COLO668 (cell line): ENCODE measurements around the gene ATXN7L1.

Experiments
- DNase-seq: peaks from one replicate; lab custom pipeline; 2025; ENCODE audit not compliant: unreplicated experiment; lab: John Stamatoyannopoulos, UW

Gene ATXN7L1

GRCh38 chr7:105876091-105876963, at the start of gene ATXN7L1:
Gene ATXN7L1, minus strand, starts transcription at chr7:105876599. Its CDS starts 41 bp downstream, at chr7:105876558.
- peak; percentile 93 for DNase-seq

DNA sequence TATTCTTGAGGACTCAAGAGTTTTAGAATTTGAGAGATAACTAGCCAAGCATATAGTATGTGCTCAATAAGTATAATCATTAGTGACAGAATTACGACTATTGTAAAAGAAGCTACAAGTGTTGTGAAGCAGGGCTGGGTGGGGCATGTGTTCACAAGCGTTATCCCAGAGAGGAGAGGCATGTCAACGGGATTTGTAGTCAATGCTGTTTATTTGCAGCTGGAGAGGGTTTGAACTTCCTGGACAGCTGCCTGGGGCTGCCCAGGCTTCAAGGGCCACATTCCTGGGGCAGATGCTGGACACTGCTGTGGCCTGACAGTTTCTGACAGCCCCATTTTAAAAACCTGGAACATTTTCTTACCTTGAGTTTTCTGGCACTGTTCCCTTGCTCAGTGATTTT, 49.7 kb upstream of the ATXN7L1 start:
- no peak for DNase-seq

DNA sequence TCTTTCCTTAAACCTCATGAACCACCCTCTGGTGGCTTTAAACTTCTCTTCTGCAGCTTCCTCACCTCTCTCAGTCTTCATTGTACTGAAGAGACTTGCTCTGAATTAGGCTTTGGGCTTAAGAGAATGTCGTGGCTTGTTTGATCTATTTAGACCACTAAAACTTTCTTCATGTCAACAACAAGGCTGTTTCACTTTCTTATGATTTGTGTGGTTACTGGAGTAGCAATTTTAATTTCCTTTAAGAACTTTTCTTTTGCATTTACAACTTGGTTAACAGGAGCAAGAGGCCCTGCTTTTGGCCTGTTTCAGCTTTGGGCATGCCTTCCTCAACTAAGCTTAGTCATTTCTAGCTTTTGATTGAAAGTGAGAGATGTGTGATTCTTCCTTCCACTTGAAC, 48.5 kb upstream of the ATXN7L1 start:
- DNase-seq = no peak

- no peak for DNase-seq
Observed at GRCh38 chr7:105920766-105921165, 44.4 kb upstream of the ATXN7L1 start.

GRCh38 chr7:105917659-105918058, 41.3 kb upstream of the ATXN7L1 start:
- no peak for DNase-seq

DNA sequence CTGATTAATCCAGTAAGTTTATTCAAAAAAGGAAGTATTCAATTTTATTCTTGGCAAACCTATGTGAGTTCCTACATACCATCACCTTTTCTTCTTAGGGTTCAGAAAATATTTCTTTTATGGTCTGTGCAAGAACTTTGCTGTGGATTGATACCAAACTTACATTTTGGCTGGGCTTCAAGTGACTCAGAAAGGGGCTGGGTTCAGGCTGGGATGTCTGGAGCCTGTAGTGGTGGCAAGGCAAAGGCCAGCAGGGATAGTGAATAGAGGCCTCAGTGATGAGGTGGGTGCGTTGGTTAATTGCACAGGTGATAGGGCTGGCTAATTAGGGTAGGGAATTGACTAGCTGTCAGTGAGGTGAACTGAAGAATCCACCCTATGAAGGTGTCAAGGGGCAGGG, 40.2 kb upstream of the ATXN7L1 start:
- DNase-seq = no peak

- DNase-seq = no peak
Observed at GRCh38 chr7:105913947-105914346, 37.5 kb upstream of the ATXN7L1 start.

DNA sequence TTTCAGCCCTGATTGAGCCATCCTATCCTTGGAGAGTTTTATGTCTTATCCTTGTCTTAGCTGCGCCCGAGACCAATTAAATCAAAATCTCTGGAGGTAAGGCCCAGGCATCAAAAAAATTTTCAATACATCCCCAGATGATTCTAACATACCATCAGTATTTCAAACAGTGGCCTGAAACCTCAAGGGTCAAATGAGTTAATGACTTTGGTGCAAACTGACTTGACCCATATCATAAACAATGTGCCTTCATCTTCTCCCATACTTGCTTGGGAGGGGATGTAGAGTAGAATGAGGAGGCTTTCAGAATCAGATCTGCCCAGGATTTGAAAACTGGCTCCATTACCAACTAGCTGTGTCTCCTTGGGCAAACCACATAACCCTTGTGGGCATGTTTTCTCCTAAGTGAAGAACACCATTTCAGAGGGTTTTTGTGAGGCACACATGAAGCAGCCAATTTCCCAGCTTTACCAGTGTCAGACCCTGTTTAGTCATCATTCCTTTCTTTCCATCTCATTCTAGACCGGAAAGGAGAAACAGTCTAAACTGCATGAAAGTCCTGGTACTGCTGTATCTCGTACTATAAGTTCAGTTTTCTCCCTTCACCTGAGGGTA, 35.7 kb upstream of the ATXN7L1 start:
- DNase-seq = no peak

GRCh38 chr7:105910172-105910571, 33.8 kb upstream of the ATXN7L1 start:
- DNase-seq = no peak

GRCh38 chr7:105909742-105910141, 33.3 kb upstream of the ATXN7L1 start:
- no peak for DNase-seq

DNA sequence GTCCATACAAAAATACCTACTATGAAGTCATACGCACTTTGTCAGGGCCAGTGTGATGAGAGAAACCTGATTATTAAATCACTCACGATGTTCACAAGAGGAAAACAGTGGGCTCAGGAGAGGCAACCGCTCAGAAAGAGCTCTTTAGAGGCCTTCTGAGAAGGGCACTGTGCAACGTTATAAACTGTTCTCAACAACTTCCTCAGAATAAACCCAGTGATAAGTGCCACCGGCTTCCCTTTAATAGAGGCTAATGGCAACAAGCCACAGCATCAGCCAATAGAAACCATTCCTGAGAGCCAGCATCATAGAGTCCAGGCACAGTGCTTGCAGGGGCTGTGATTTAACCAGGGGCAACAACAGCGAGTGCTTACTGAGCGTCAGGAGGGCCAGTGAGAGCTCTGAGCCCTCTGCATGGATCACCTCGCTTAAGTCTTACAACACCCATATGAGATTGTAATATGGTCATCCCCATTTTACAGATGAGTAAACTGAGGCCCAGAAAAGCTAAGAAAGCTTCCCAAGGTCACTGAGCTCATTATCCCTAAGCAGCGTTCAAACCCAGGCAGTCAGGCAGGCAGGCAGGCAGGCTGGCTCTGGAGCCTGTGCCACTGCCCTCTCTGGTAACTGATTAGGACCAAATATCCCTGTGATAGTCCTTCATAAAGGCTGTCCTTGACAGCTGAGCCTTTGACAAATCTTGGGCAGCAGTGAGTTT, 30.9 kb upstream of the ATXN7L1 start:
- no peak for DNase-seq

- no peak for DNase-seq
Observed at GRCh38 chr7:105906695-105907094, 30.3 kb upstream of the ATXN7L1 start.

GRCh38 chr7:105905910-105906568, 29.6 kb upstream of the ATXN7L1 start:
- no peak for DNase-seq

GRCh38 chr7:105905209-105905909, 29.0 kb upstream of the ATXN7L1 start:
- no peak for DNase-seq

DNA sequence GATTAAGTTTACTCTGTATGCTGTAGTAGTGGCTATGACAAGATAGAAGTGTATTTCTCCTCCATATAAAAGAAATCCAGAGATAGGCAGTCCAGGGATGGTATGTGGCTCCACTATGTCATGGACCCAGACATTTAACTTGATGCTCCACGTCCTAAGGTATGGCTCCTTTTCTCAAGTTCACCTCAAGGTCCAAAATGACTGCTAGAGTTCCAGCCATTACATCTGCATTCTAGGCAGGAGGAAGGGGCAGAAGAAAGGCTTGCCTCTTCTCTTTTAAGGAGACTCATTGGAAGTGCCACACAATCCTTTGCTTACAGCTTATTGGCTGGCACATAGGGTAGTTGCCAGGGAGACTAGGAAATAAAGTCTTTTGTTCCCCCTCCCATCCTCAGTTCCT, 27.7 kb upstream of the ATXN7L1 start:
- DNase-seq = no peak

DNA sequence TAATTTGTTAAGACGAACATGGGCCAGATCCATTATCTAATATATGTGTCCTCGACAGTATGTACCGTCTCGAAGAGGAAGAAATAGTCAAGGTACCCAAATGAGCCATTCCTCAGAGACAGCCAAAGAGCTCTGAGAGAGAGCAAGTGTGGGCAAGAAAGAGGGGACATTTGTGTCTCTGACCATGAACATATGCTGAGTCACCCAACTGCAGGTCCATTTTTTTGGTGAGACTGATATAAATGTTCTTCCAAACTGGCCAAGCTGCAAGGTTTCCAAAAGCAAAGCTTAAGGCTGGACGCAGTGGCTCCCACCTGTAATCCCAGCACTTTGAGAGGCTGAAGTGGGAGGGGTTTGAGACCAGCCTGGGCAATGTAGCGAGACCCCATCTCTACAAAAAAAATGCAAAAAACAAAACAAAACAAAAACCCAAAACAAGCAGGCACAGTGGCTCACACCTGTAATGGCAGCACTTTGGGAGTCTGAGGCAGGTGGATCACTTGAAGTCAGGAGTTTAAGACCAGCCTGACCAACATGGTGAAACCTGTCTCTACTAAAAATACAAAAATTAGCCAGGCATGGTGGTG, 26.0 kb upstream of the ATXN7L1 start:
- DNase-seq = no peak

GRCh38 chr7:105897999-105898398, 21.6 kb upstream of the ATXN7L1 start:
- DNase-seq = no peak

DNA sequence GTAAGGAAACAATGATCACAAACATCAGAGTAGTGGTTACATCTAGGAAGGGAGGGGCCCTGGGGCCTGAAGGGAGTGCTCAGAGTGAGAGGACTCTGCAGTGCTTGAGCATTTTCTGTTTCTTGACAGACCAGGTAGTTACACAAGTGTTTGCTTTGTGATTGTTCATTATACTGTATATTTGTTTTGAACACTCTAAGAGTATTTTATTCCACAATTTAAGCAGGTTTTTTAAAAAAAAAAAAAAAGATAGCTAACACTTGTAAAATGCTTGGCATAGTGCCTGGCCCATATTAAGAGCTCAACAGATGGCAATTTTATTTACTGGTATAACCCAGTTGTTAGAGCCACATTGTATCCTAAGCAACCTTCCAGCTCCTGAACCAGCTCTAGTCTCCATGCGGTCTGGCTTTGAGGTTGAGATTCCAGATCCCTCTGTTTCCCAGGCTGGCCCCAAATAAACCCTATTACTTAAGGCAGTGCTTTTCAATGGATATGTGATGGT, 20.1 kb upstream of the ATXN7L1 start:
- DNase-seq = peak; percentile 37

DNA sequence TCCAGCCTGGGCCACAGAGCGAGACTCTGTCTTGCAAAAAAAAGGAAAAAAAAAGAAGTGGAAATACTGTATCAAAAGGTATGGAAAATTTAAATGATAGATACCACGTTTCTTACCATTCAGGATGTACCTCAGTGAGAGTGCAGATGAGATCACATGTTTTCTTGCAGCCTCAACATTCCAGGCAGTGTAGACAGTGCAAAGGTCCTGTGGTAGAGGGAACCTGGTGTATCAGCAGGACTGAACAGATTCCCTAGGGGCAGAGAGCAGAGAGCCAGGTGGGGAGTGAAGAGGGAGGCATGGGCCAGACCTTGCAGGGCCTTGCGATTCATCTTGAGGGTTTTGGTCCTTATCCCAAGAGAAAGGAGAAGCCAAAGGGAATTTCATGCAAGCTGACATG, 17.7 kb upstream of the ATXN7L1 start:
- no peak for DNase-seq

GRCh38 chr7:105892387-105892786, 16.0 kb upstream of the ATXN7L1 start:
- DNase-seq = no peak
